ENCODE measurements around the gene FEN1. TPM values are rescaled to one million over a fixed set of nuclear protein-coding genes. Genes with fewer than 3 reads are reported as not detected.
A peak's percentile ranks its signal among the peaks of the same experiment; 100 is the strongest.

FEN1 gene
- total RNA-seq, 1 donor from 2014 or later = 7.7 TPM

GRCh38 chr11:61795459-61795858, 2.7 kb downstream of the FEN1 start:
- DNase-seq (ENCODE audit: low spot score) = no peak

GRCh38 chr11:61795876-61796526, 3.3 kb downstream of the FEN1 start:
- DNase-seq (ENCODE audit: low spot score) = no peak

- peak; percentile 87 for DNase-seq (ENCODE audit: low spot score)
Observed at GRCh38 chr11:61797263-61797944, 4.7 kb downstream of the FEN1 start.

- no peak for DNase-seq (ENCODE audit: low spot score)
Observed at GRCh38 chr11:61799665-61800284, 7.1 kb downstream of the FEN1 start.

GRCh38 chr11:61800331-61801281, 7.9 kb downstream of the FEN1 start:
- DNase-seq (ENCODE audit: low spot score) = no peak

- no peak for DNase-seq (ENCODE audit: low spot score)
Observed at GRCh38 chr11:61802605-61803004, 9.9 kb downstream of the FEN1 start.

GRCh38 chr11:61803889-61804647, 11.4 kb downstream of the FEN1 start:
- no peak for DNase-seq (ENCODE audit: low spot score)

- DNase-seq (ENCODE audit: low spot score) = no peak
Observed at GRCh38 chr11:61805146-61805545, 12.4 kb downstream of the FEN1 start.

- DNase-seq (ENCODE audit: low spot score) = no peak
Observed at GRCh38 chr11:61806785-61807184, 14.1 kb downstream of the FEN1 start.

- DNase-seq (ENCODE audit: low spot score) = no peak
Observed at GRCh38 chr11:61810671-61811175, 18.0 kb downstream of the FEN1 start.

- DNase-seq (ENCODE audit: low spot score) = no peak
Observed at GRCh38 chr11:61811831-61812230, 19.1 kb downstream of the FEN1 start.

- DNase-seq (ENCODE audit: low spot score) = no peak
Observed at GRCh38 chr11:61812736-61813411, 20.2 kb downstream of the FEN1 start.

GRCh38 chr11:61814247-61814957, 21.7 kb downstream of the FEN1 start:
- no peak for DNase-seq (ENCODE audit: low spot score)

- DNase-seq (ENCODE audit: low spot score) = peak; percentile 93
Observed at GRCh38 chr11:61814958-61815789, 22.5 kb downstream of the FEN1 start.

GRCh38 chr11:61815790-61816735, 23.4 kb downstream of the FEN1 start:
- peak; percentile 42 for DNase-seq (ENCODE audit: low spot score)

GRCh38 chr11:61816736-61817455, 24.2 kb downstream of the FEN1 start, which contains the start of gene FADS1:
TSS of gene FADS1 (minus strand) at chr11:61817003. CDS start at chr11:61816929, 74 bp downstream.
- DNase-seq (ENCODE audit: low spot score) = peak; percentile 86

Data from mucosa of gallbladder (tissue), 1 donor.